ENCODE data around the gene RAB31.

DNA sequence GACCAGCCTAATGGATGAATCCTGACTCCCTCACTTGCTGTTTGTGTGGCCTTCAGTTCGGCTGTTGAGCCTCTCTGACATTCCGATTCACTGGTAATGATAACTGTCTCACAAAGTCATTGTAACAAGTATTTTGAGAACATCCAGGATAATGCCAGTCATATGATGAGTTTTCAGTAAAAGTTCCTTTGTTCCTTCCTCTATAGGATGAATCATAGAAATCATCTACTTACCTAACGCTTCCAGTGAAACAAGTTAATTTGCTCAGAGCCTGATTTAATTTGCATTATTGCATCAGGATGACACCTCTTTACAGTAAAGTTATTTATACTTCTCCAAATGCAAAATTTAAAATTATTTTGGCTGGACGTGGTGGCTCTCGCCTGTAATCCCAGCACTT, 32.0 kb downstream of the RAB31 start:
- TF ChIP-seq, protein P1, sequence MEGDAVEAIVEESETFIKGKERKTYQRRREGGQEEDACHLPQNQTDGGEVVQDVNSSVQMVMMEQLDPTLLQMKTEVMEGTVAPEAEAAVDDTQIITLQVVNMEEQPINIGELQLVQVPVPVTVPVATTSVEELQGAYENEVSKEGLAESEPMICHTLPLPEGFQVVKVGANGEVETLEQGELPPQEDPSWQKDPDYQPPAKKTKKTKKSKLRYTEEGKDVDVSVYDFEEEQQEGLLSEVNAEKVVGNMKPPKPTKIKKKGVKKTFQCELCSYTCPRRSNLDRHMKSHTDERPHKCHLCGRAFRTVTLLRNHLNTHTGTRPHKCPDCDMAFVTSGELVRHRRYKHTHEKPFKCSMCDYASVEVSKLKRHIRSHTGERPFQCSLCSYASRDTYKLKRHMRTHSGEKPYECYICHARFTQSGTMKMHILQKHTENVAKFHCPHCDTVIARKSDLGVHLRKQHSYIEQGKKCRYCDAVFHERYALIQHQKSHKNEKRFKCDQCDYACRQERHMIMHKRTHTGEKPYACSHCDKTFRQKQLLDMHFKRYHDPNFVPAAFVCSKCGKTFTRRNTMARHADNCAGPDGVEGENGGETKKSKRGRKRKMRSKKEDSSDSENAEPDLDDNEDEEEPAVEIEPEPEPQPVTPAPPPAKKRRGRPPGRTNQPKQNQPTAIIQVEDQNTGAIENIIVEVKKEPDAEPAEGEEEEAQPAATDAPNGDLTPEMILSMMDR (IDR thresholded peaks at IDR 0.05; ENCODE audit: low read length) = no peak
- TF ChIP-seq EZH2 (IDR thresholded peaks at IDR 0.05; ENCODE audit: borderline replicate concordance, low read length) = no peak
